NCI-H2081 (cell line): ENCODE data around the gene SLC39A13.

Source experiments
- DNase-seq, 2 experiments: peaks; one replicate each; lab custom pipeline; 2025; lab: John Stamatoyannopoulos, UW

The SLC39A13 gene

DNA sequence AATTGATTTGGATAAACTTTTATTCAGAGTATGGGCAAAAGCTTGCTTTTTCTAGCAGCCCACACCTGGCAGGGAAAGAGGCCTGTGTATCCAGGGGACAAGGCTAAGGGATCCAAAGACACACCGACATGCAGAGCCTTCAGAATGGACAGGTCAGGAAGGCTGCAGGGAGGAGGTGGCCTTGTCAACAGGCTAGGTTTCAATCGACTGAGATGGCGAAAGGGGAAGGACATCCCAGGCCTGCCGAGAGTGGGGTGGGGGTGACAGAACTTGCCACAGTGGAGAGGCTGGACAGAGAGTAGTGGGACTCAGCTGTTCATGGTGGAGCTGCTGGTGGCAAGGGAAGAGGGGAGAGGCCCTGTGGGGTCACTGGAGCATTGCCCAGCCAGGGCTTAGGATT is 5.3 kb upstream of the SLC39A13 start:
- DNase-seq = no peak

DNA sequence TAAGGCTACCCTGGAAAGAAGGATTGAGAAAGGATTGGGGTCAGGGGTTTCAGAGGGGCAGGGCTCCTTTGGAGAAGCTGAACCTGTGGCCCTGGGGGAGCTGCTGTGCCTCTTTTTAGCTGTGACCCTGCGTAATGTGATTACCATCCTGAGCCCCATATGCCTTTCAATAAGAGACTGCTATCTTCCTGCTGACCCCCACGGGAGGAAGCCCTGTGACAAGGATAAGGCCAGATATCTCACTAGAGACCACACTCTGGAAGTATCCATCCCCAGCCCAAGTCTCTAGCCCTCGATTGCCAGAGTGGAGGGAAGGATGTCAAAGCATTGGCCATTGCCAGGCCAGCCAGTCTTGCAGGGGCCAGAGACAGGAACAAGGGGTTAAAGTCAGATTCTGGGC is 4.8 kb upstream of the SLC39A13 start:
- DNase-seq = no peak

DNA sequence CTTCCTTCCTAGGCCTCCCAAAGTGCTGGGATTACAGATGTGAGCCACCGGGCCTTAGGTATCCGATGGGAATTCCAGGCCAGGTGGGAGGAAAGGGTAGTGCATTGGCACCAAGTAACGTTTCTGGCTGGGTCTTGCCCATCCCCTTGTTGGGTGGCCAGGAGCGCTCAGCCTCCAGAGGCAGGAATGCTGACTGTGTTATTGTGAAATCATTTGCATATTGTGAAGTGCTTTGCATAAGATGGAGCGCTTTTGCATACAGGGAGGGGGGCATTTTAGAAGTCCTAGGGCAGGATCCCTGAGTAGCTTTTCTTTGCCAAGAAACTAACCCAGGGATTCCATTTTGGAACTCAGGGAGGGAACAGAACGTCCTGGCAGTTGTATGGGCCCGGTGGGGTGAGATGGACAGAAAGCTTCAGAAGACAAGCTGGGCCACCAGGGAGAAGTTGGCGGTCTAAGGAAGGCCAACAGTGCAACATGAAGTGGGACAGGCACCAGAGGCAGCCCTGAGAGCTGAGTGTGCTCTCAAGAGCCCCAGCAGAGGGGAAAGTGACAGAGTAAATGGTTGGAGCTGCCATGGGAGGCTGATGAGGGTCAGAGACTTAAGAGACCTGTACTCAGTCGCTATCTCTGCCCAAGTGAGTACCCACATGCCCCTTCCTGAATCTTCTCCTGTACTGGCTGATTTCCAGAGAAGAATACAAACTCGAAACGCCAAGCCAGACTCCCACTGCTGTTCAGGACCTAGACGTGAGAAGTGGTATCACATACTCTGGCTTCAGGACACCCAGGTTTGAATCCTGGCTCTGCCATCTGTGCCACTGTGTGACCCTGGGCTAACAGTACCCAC is 1.3 kb upstream of the SLC39A13 start:
- no peak for DNase-seq

DNA sequence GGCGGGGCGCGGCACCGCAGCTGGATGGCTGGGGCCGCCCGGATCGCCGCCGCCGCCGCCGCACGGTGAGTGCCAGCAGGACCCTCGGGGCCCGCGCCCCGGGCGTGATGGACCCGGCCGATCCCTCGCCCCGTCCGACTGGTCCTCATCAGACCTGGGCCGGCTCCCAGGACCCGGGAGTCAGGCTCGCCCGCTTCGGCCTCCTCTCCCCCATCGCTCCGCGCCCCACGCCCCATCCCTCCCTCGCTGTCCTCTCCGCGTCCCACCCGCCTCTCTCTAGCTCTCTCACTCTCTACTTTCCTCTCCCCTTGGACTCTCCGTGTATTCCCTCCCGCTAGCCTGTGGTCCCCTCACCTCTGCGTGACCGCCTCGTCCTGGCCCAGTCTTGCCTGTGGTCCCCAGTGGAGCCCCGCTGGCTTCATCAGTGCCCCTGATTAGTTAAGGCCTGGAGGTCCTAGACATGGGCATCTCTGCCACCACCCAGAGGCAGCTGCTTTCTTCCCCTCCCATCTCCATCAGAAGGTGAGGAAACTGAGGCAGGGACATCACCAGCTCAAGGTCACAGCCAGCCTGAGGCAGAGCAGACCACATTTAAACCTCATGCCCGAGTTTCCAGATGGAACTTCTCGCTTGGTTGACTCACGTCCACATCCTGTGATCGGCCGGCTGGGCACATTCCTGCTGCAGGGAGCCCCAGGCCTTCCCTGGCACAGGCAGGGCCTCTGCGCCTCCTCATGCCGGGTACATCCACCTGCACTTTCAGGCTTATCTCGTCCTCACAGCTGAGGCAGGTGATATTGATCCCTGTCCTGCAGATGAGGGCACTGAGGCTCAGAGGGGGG is 429 bp downstream of the SLC39A13 start:
- DNase-seq = peak; percentile 14 to 42

DNA sequence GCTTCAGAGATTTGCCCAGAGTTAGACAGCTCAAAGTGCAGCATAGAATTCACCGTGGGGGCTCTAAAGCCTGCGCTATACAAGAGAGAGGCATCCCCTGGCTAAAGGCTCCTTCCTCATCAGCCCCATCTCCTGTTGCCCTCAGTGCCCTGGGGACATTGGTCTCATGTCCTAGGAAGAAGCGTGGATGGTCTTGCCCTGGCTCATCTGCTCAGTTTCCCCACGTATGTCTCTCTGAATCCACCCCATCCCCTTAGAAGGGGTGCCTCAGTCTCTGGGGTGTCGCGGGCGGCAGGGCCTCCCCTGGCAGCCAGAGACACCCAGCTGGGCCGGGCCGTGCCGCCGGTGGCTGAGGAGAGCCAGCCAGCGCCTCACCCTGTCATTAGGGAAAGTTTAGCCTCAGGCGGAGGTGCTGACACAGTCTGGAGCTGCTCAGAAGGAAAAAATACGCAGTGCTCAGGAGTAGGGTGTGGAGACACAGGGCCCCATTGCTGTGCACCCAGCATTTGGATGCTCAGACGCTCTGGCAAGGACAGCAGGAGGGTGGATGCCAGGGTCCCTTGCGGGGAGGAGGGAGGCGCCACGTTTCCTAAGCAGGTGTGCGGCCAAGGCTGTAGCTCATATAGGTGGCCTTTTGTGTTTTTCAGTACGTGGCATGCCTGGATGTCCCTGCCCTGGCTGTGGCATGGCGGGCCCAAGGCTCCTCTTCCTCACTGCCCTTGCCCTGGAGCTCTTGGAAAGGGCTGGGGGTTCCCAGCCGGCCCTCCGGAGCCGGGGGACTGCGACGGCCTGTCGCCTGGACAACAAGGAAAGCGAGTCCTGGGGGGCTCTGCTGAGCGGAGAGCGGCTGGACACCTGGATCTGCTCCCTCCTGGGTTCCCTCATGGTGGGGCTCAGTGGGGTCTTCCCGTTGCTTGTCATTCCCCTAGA is 1.3 kb downstream of the SLC39A13 start:
- peak; percentile 38 to 69 for DNase-seq

DNA sequence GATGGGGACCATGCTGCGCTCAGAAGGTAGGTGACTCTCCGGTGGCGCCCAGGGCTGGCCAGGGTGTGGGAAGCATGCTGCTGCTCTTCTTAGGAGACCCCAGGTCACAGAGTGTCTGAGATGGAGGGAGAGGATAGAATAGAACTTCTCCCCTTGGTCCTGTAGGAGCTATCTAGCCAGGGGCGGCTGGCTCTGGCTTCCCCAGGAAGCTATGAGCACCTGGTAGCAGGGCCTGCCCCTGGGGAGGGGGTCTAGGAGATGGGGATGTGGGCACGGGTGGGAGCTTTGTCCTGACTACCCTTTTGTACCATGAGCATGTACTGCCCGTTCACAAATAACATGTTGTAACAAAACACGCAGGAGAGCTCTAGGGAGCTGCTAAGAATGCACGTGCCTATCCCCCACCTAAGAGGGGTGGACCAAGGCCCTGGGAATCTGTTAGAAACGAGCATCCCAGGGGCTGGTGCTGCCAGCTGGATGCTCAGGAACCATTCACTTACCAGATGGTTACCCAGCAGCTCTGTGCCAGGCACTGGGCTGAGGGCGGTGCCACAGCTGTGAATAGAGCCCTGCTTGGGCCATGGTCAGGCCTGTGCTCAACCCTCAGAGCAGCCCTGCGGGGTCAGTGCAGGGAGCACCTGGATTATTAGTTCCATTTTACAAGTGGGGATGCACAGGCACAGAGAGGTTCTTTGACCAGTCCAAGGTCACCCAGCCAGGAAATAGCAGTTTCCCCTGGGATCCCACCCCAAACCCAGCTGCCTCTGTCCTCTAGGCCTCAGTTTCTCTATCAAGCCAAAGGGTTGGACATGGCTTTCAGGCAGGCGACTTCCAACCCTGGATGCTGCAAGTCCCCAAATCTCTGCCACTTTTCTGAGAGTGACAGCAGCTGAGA is 2.2 kb downstream of the SLC39A13 start:
- no peak for DNase-seq

DNA sequence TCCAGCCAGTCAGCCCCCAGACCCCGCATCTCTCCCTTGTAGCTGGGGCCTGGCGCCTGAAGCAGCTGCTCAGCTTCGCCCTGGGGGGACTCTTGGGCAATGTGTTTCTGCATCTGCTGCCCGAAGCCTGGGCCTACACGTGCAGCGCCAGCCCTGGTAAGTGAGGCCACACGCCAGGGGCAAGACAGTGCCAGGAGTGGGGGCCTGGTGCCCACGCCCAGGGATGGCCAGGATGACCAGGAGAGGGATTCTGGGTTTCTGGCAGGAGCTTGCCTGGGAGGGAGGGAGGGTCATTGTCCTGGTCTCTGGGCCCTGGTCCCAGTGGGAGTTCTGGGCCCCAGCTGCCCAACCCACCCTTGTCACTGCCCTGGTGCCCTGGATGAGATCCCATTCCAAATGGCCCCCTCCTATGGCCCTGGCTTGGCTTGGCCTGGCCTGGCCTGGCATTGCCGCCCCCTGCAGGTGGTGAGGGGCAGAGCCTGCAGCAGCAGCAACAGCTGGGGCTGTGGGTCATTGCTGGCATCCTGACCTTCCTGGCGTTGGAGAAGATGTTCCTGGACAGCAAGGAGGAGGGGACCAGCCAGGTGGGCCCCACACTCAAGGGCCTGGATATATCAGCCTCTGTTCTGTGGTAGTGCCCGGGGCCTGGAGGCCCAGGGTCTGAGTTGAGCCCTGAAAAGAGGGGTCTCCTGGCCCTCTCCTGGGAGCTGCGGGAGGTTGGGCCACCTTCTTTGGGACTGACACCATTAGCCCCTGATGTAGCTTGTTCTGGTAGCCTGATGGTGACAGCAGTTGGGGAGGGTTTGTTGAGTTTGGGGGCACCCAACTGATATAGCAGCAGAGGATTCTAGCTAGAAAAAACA is 3.7 kb downstream of the SLC39A13 start:
- peak in 1 of 2 experiments; percentile 26 for DNase-seq

DNA sequence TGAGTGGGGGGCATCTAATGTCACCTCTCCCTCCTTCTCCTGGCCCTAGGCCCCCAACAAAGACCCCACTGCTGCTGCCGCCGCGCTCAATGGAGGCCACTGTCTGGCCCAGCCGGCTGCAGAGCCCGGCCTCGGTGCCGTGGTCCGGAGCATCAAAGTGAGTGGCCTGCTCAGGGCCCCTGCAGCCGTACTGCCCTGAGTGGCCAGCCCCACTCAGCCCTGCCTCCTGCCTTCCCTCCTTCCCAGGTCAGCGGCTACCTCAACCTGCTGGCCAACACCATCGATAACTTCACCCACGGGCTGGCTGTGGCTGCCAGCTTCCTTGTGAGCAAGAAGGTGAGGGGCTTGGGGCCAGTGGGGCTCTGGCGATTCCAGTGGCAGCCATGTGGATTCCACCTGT is 5.0 kb downstream of the SLC39A13 start:
- no peak for DNase-seq

DNA sequence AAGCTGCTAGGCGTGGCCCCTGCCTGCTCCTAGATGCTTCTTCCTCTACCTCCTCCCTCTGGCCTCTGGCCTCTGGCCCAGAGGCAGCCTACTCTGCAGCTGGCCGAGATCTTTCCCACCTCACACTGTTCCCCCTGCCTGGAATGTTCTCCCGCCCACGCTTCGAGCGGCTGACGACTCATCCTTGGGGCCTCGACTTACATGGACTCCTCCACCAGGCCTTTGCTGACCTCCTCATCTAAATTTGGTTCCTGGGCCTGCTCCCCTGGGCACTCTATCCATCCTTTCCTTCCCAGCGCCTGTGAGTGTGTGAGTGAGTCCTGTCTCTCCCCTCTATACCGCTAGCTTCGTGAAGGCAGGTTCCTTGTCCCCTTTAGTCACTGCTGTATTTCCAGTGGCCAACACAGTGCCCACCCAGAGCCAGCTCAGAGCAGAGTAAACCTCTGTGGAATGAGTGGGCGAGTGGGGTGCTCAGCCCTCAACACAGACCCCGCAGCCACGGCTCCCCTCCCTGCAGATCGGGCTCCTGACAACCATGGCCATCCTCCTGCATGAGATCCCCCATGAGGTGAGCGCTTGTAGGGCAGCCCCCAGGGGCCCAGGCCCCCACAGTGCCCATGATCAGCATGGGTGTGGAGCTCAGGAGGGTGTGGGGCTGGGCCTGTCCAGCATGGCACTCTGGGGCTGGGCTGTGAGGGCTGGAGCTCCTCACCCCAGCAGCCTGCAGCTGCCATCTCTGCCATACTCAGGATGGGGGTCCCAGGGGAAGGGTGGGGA is 5.7 kb downstream of the SLC39A13 start:
- DNase-seq = no peak

DNA sequence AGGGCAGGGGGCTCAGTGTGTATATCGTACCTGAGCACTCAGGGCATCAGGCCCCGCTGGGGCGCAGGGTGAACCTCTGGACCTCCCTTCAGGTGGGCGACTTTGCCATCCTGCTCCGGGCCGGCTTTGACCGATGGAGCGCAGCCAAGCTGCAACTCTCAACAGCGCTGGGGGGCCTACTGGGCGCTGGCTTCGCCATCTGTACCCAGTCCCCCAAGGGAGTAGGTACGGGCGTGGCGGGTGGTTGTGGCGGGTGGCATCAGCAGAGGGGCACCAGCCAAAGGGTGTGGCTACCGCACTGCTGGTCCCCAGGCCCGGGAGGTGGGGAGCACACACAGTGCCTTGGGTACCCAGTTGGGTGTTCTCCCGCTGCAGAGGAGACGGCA is 6.3 kb downstream of the SLC39A13 start:
- no peak for DNase-seq

DNA sequence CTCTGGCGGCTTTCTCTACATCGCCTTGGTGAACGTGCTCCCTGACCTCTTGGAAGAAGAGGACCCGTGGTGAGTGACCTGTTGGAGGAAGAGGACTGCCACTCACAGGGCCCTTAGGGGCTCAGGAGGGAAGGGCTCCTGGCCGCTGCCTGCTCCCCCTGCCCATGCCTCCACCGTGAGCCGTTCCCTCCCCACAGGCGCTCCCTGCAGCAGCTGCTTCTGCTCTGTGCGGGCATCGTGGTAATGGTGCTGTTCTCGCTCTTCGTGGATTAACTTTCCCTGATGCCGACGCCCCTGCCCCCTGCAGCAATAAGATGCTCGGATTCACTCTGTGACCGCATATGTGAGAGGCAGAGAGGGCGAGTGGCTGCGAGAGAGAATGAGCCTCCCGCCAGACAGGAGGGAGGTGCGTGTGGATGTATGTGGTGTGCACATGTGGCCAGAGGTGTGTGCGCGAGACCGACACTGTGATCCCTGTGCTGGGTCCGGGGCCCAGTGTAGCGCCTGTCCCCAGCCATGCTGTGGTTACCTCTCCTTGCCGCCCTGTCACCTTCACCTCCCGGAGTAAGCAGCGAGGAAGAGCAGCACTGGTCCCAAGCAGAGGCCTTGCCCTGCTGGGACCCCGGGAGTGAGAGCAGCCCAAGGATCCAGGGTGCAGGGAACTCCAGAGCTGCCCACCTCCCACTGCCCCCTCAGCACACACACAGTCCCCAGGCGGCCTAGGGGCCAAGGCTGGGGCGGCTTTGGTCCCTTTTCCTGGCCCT is 6.9 kb downstream of the SLC39A13 start:
- no peak for DNase-seq

DNA sequence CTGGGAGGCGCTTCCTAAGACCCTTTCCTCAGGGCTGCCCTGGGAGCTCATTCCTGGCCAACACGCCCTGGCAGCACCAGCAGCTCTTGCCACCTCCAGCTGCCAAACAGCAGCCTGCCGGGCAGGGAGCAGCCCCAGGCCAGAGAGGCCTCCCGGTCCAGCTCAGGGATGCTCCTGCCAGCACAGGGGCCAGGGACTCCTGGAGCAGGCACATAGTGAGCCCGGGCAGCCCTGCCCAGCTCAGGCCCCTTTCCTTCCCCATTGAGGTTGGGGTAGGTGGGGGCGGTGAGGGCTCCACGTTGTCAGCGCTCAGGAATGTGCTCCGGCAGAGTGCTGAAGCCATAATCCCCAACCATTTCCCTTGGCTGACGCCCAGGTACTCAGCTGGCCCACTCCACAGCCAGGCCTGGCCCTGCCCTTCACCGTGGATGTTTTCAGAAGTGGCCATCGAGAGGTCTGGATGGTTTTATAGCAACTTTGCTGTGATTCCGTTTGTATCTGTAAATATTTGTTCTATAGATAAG is 7.6 kb downstream of the SLC39A13 start:
- no peak for DNase-seq

DNA sequence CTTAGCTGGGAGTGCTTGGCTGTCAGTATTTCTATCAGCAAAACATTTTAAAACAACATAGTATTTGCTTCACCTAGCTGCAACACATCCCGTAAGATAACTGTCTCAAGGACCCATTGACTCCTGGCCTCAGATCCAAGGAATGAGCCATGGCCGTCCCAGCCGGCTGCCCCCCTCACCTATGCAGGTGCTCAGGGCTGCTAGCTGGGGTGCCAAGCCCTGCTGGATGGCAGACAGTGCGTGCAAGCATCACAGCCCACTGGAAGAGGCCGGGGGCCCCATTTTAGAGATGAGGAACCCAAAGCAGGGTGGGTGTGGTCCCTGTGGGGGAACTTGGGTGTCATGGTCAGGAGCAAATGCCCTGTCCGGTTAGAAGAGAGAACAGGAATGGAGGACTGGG is 9.3 kb downstream of the SLC39A13 start:
- no peak for DNase-seq

DNA sequence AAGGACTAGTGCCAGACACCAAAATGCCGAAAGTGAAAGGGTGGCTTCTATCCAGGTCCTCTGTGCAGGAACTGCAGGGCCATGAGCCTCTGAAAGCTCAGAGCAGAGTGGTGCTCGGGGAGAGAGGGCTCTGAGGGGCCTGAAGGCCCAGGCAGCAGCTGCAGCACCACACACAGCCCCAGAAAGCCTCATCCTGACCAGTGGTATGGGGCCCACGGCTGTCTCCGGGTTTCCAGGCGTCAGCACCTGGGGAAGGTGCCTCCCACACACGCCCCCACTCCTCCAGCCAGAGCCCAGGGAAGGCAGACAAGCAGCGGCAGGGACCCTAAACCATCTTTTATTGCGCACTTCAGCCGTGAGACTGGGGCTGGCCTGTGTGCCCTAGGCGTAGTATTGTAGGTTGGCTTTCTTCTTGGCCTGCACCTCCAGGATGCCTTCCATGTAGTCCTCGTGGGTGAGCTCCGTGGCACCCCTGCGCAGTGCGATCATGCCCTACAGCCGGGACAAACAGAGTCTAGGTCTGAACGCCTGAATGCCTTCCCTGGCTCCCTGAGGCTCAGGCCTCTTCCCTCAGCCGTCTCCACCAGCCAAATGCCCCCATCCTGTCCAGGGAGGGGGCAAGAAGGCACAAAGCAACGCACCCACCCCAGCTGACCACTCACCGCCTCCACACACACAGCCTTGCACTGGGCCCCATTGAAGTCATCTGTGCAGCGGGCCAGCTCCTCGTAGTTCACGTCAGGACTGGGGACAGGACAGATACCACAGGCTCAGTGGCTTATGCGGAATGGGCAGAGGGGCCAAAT is 10.3 kb downstream of the SLC39A13 start:
- no peak for DNase-seq

DNA sequence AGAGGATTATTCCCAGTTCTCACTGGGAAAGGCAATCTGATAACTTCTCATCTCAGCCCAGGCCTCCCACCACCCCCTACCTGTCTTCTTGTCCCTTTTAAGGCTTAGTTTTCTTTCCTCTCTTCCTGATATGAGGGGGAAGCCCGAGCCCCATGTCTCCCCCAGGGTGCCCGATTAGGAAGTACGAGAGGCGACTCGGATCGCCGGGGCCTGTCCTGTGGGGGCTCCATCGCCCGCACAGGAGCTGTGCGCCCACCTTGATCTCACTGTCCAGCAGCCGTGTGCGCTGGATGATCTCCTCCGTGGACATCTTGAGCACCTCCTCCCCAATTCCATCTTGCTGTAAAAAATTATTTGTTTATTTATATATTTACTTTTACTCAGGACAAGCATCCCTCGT is 17.2 kb downstream of the SLC39A13 start:
- DNase-seq = no peak

DNA sequence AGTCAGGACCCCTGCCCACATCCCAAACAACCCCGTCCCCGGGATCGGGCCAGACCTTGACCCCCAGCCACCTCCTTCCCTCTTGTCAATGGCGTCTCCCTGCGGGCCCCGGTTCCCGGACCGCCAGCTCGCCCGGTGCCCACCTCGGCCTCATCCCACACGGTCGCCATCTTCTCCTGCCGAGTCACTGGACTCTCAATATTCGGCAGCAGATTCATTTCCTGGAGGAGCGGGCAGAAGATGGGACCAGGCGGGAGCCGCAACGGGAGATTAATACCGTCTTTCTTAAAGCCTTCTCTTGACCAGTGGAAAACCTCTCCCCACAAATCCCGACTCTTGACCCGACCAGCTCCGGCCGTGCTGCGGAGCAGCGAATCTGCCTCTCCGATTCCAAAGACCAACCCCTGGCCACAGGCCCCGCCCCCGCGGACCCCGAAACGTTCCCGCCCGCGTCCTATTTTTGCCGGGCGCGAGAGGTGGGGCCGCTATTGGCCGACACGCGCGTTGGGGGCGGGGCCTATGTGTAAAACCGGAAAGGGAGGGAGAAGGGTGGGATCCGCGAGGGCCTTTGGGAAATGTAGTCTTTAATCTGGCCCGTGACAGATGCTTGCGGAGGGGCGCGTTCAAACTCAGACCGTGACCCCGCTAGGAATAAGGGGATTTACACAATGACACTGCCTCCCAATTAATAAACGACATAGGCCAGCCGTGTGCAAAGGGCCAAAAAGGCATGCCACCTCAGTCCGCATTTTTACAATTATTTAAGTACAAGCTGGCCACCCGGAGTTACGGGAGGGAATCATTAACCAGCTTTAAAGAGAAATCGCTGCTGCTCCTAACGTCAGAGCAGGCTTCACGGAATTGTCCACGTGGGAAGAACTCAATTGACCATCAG is 17.9 kb downstream of the SLC39A13 start, which contains the start of gene PSMC3:
Gene PSMC3, minus strand, starts transcription at position 378 of the 895 bp plus-strand sequence. Its CDS starts 160 bp downstream, at position 218.
- DNase-seq = peak; percentile 98 to 99
